ENCODE measurements around the gene POLR2L. TPM values are rescaled to one million over a fixed set of nuclear protein-coding genes. Genes with fewer than 3 reads are reported as not detected.

The POLR2L gene
- total RNA-seq, 1 experiment from 2014 or later, result 139 TPM

GRCh38 chr11:790721-791564 is 51.4 kb downstream of the POLR2L start:
- DNase-seq (ENCODE audit: low spot score), result peak; percentile 64
- in situ Hi-C loops (cut with HindIII; ENCODE audit: low sequenced_read_pairs), result no loop called here

- DNase-seq (ENCODE audit: low spot score), result peak; percentile 76
- in situ Hi-C loops (cut with HindIII; ENCODE audit: low sequenced_read_pairs), result no loop called here
Measured at GRCh38 chr11:789943-790342, 52.4 kb downstream of the POLR2L start, which contains the start of gene CEND1. Gene CEND1 (minus strand): TSS chr11:790090. CDS start chr11:788576, 1,514 bp downstream.

Other genes with a start within 250 kb of the POLR2L start
- gene IRF7, start 226.6 kb downstream of the POLR2L start, total RNA-seq (2014; rRNA removed; shearing (Covaris generic)), result 1.1 and 3.6 TPM in 2 replicates
- not detected in 2 replicates for gene CDHR5, start 217.6 kb downstream of the POLR2L start, total RNA-seq (2014; rRNA removed; shearing (Covaris generic))
- not detected in 2 replicates for gene SCT, start 215.3 kb downstream of the POLR2L start, total RNA-seq (2014; rRNA removed; shearing (Covaris generic))
- not detected in 2 replicates for gene DRD4, start 205.3 kb downstream of the POLR2L start, total RNA-seq (2014; rRNA removed; shearing (Covaris generic))
- 70.5 and 73.2 TPM in 2 replicates for gene DEAF1, start 147.3 kb downstream of the POLR2L start, total RNA-seq (2014; rRNA removed; shearing (Covaris generic))
- gene TMEM80, start 146.7 kb downstream of the POLR2L start, total RNA-seq (2014; rRNA removed; shearing (Covaris generic)), result 14.8 and 19.8 TPM in 2 replicates
- 18.2 and 27.9 TPM in 2 replicates for gene EPS8L2, start 136.3 kb downstream of the POLR2L start, total RNA-seq (2014; rRNA removed; shearing (Covaris generic))
- 201 and 229 TPM in 2 replicates for gene TALDO1, start 95.1 kb downstream of the POLR2L start, total RNA-seq (2014; rRNA removed; shearing (Covaris generic))
- gene GATD1, start 65.0 kb downstream of the POLR2L start, total RNA-seq (2014; rRNA removed; shearing (Covaris generic)), result 56.6 and 63.4 TPM in 2 replicates
- gene CEND1, start 52.4 kb downstream of the POLR2L start, total RNA-seq (2014; rRNA removed; shearing (Covaris generic)), result 0.74 and 0.95 TPM in 2 replicates
- gene SLC25A22, start 44.2 kb downstream of the POLR2L start, total RNA-seq (2014; rRNA removed; shearing (Covaris generic)), result 48.2 and 76.5 TPM in 2 replicates
- gene PIDD1, start 37.3 kb downstream of the POLR2L start, total RNA-seq (2014; rRNA removed; shearing (Covaris generic)), result 25.5 and 29.5 TPM in 2 replicates
- gene RPLP2, start 32.6 kb downstream of the POLR2L start, total RNA-seq (2014; rRNA removed; shearing (Covaris generic)), result 411 and 422 TPM in 2 replicates
- 8.2 and 10.3 TPM in 2 replicates for gene PNPLA2, start 23.6 kb downstream of the POLR2L start, total RNA-seq (2014; rRNA removed; shearing (Covaris generic))
- 28.3 and 47.8 TPM in 2 replicates for gene CRACR2B, start 14.6 kb downstream of the POLR2L start, total RNA-seq (2014; rRNA removed; shearing (Covaris generic))
- gene CD151, start 9.6 kb downstream of the POLR2L start, total RNA-seq (2014; rRNA removed; shearing (Covaris generic)), result 179 and 226 TPM in 2 replicates
- gene TSPAN4, start 323 bp upstream of the POLR2L start, total RNA-seq (2014; rRNA removed; shearing (Covaris generic)), result 182 and 224 TPM in 2 replicates
- 64.2 and 83.4 TPM in 2 replicates for gene CHID1, start 68.3 kb upstream of the POLR2L start, total RNA-seq (2014; rRNA removed; shearing (Covaris generic))
- 47.5 and 57.1 TPM in 2 replicates for gene AP2A2, start 83.3 kb upstream of the POLR2L start, total RNA-seq (2014; rRNA removed; shearing (Covaris generic))
- gene MUC6, start 194.2 kb upstream of the POLR2L start, total RNA-seq (2014; rRNA removed; shearing (Covaris generic)), result not detected in 2 replicates
- not detected in 2 replicates for gene MUC2, start 232.3 kb upstream of the POLR2L start, total RNA-seq (2014; rRNA removed; shearing (Covaris generic))